GM18498 (cell line): ENCODE data around the gene PARP15.
"Not testable (repeated sequence)": the region's sequence is repeated elsewhere in the genome, so short reads cannot be mapped to it uniquely, and the experiment has no call there.

Source experiments
- ATAC-seq: cut with Tn5 transposase; IDR thresholded peaks from one replicate; pipeline ENCODE4 v1.9.1; 2021; ENCODE audit warnings: mild to moderate bottlenecking, moderate library complexity; ENCODE audit not compliant: unreplicated experiment

PARP15 gene

GRCh38 chr3:122615303-122615702, 37.9 kb downstream of the PARP15 start:
- no peak for ATAC-seq

GRCh38 chr3:122618614-122619013, 41.2 kb downstream of the PARP15 start:
- ATAC-seq: no peak

- no peak for ATAC-seq
Measured at GRCh38 chr3:122619040-122619439, 41.6 kb downstream of the PARP15 start.

- no peak for ATAC-seq
Measured at GRCh38 chr3:122620399-122620798, 42.9 kb downstream of the PARP15 start.

GRCh38 chr3:122621112-122621511, 43.7 kb downstream of the PARP15 start:
- ATAC-seq: peak; percentile 52

GRCh38 chr3:122623031-122623829, 45.8 kb downstream of the PARP15 start:
- ATAC-seq: no peak

- no peak for ATAC-seq
Measured at GRCh38 chr3:122626515-122627180, 49.2 kb downstream of the PARP15 start.

- ATAC-seq: no peak
Measured at GRCh38 chr3:122627301-122627700, 49.9 kb downstream of the PARP15 start.

GRCh38 chr3:122628567-122628966, 51.1 kb downstream of the PARP15 start:
- ATAC-seq: no peak

- no peak for ATAC-seq
Measured at GRCh38 chr3:122629763-122630162, 52.3 kb downstream of the PARP15 start.

- no peak for ATAC-seq
Measured at GRCh38 chr3:122635789-122636188, 58.3 kb downstream of the PARP15 start.

GRCh38 chr3:122636697-122637096, 59.2 kb downstream of the PARP15 start:
- no peak for ATAC-seq

- no peak for ATAC-seq
Measured at GRCh38 chr3:122640437-122640999, 63.1 kb downstream of the PARP15 start.

- ATAC-seq: peak; percentile 87
Measured at GRCh38 chr3:122642935-122643334, 65.5 kb downstream of the PARP15 start.

- ATAC-seq: peak; percentile 59
Measured at GRCh38 chr3:122646146-122646988, 68.9 kb downstream of the PARP15 start.

- not testable (repeated sequence) for ATAC-seq
Measured at GRCh38 chr3:122651233-122651907, 73.9 kb downstream of the PARP15 start.

- not testable (repeated sequence) for ATAC-seq
Measured at GRCh38 chr3:122651962-122652361, 74.5 kb downstream of the PARP15 start.

- ATAC-seq: not testable (repeated sequence)
Measured at GRCh38 chr3:122658336-122658735, 80.9 kb downstream of the PARP15 start.

GRCh38 chr3:122660297-122660974, 83.0 kb downstream of the PARP15 start:
- ATAC-seq: no peak

GRCh38 chr3:122661633-122662032, 84.2 kb downstream of the PARP15 start:
- no peak for ATAC-seq
